ENCODE measurements around the gene ARRDC1.
"Not testable (repeated sequence)": the region's sequence is repeated elsewhere in the genome, so short reads cannot be mapped to it uniquely, and the experiment has no call there.

ARRDC1 gene

GRCh38 chr9:137622211-137622610 lies 16.7 kb downstream of the ARRDC1 start:
- H3K9me3 ChIP-seq (ENCODE audit: control insufficient read depth, insufficient read depth, low read depth, low read length); H3K4me3 ChIP-seq (ENCODE audit: low read depth, low read length); H3K4me1 ChIP-seq (ENCODE audit: control insufficient read depth, insufficient read depth, low read length); H3K27ac ChIP-seq (ENCODE audit: extremely low read depth, low read depth, low read length): not testable (repeated sequence)
- peaks cover 0 to 11% of the 10 kb centered on the region in 2 experiments; a peak in 2 of 3 replicates for H3K36me3 ChIP-seq (ENCODE audit: control insufficient read depth in 2 of 2, insufficient read depth in 1 of 2, low read length in 2 of 2)
- ChIA-PET CTCF (interaction anchor here (0.6 to 1.2 kb wide), 4 partner anchors 20 to 44 kb away, joined by 3 to 7 read pairs (median 3); no protein-coding TSS in a partner anchor), POLR2A (interaction anchor here (1.9 kb wide), 1 partner anchor 17 kb away, joined by 6 read pairs; the partner anchor contains the start of gene ARRDC1)

GRCh38 chr9:137626464-137626863 lies 21.0 kb downstream of the ARRDC1 start:
- Histone ChIP-seq H3K9me3 (ENCODE audit: control insufficient read depth, insufficient read depth, low read depth, low read length) (no peaks in the 10 kb centered on the region), H3K36me3 (ENCODE audit: control insufficient read depth in 2 of 2, insufficient read depth in 1 of 2, low read length in 2 of 2) (peaks cover 0 to 5% of the 10 kb centered on the region in 2 experiments; a peak in 2 of 3 replicates), H3K4me3 (ENCODE audit: low read depth, low read length) (no peak overlapping the region), H3K27ac (ENCODE audit: extremely low read depth, low read depth, low read length) (no peak overlapping the region), H3K4me1 (ENCODE audit: control insufficient read depth, insufficient read depth, low read length) (peaks cover 4% of the 10 kb centered on the region)
- ChIA-PET CTCF (interaction anchor here (0.6 kb wide), 1 partner anchor 59 kb away, joined by 4 read pairs; no protein-coding TSS in a partner anchor), POLR2A (interaction anchor here (1.5 kb wide), 1 partner anchor 35 kb away, joined by 3 read pairs; no protein-coding TSS in a partner anchor)
- TF ChIP-seq ZNF791 (tag by site-specific recombination; IDR thresholded peaks at IDR 0.05), result no peak
- TF ChIP-seq ATF2 (tag by site-specific recombination; IDR thresholded peaks at IDR 0.05; ENCODE audit: low read depth), result 0 out of 2 replicates have a peak, but pooled peaks have one; percentile 26
- no peak for TF ChIP-seq ZNF274 (IDR thresholded peaks at IDR 0.05; ENCODE audit: low read length)
- no peak for TF ChIP-seq ZNF274 (tag by site-specific recombination; IDR thresholded peaks at IDR 0.05; ENCODE audit: borderline replicate concordance)

- H3K36me3 ChIP-seq (ENCODE audit: control insufficient read depth in 2 of 2, insufficient read depth in 1 of 2, low read length in 2 of 2); H3K4me1 ChIP-seq (ENCODE audit: control insufficient read depth, insufficient read depth, low read length); H3K4me3 ChIP-seq (ENCODE audit: low read depth, low read length); CTCF ChIA-PET; H3K27ac ChIP-seq (ENCODE audit: extremely low read depth, low read depth, low read length); H3K9me3 ChIP-seq (ENCODE audit: control insufficient read depth, insufficient read depth, low read depth, low read length): not testable (repeated sequence)
- POLR2A ChIA-PET, result interaction anchor here (1.5 kb wide), 1 partner anchor 36 kb away, joined by 3 read pairs; no protein-coding TSS in a partner anchor
Measured at GRCh38 chr9:137627406-137627805, 21.9 kb downstream of the ARRDC1 start.

- Histone ChIP-seq H3K36me3 (ENCODE audit: control insufficient read depth in 2 of 2, insufficient read depth in 1 of 2, low read length in 2 of 2) (no peaks in the 10 kb centered on the region; a peak in 1 of 3 replicates), H3K4me1 (ENCODE audit: control insufficient read depth, insufficient read depth, low read length) (peaks cover 11% of the 10 kb centered on the region), H3K9me3 (ENCODE audit: control insufficient read depth, insufficient read depth, low read depth, low read length) (no peaks in the 10 kb centered on the region), H3K27ac (ENCODE audit: extremely low read depth, low read depth, low read length) (no peak overlapping the region), H3K4me3 (ENCODE audit: low read depth, low read length) (no peak overlapping the region)
- ChIA-PET CTCF (interaction anchor here (0.5 to 1.8 kb wide), 5 partner anchors 9 to 93 kb away, joined by 3 to 6 read pairs (median 3); partner anchors contain the start of gene EHMT1), POLR2A (no interaction called here)
- TF ChIP-seq ZNF2 (tag by site-specific recombination; IDR thresholded peaks at IDR 0.05), result no peak
Measured at GRCh38 chr9:137630126-137630525, 24.6 kb downstream of the ARRDC1 start.

GRCh38 chr9:137630679-137631078 lies 25.2 kb downstream of the ARRDC1 start:
- CTCF ChIA-PET, result interaction anchor here (0.5 to 1.8 kb wide), 5 partner anchors 10 to 93 kb away, joined by 3 to 6 read pairs (median 3); partner anchors contain the start of gene EHMT1
- Histone ChIP-seq H3K27ac (ENCODE audit: extremely low read depth, low read depth, low read length) (no peak overlapping the region), H3K4me1 (ENCODE audit: control insufficient read depth, insufficient read depth, low read length) (peaks cover 11% of the 10 kb centered on the region), H3K9me3 (ENCODE audit: control insufficient read depth, insufficient read depth, low read depth, low read length) (no peaks in the 10 kb centered on the region), H3K4me3 (ENCODE audit: low read depth, low read length) (no peak overlapping the region), H3K36me3 (ENCODE audit: control insufficient read depth in 2 of 2, insufficient read depth in 1 of 2, low read length in 2 of 2) (no peaks in the 10 kb centered on the region; a peak in 1 of 3 replicates)
- TF ChIP-seq ZNF398 (tag by site-specific recombination; IDR thresholded peaks at IDR 0.05) (no peak), ZNF155 (tag by site-specific recombination; IDR thresholded peaks at IDR 0.05) (no peak), ZNF621 (tag by site-specific recombination; IDR thresholded peaks at IDR 0.05) (no peak), ZNF211 (tag by site-specific recombination; IDR thresholded peaks at IDR 0.05; ENCODE audit: low read depth) (no peak), ZNF639 (tag by site-specific recombination; IDR thresholded peaks at IDR 0.05) (no peak), SP7 (tag by site-specific recombination; IDR thresholded peaks at IDR 0.05) (no peak), ZNF747 (tag by site-specific recombination; IDR thresholded peaks at IDR 0.05) (no peak), ZNF664 (tag by site-specific recombination; IDR thresholded peaks at IDR 0.05) (no peak), ZNF701 (tag by site-specific recombination; IDR thresholded peaks at IDR 0.05) (no peak), ZBTB20 (tag by site-specific recombination; IDR thresholded peaks at IDR 0.05) (no peak), ZNF174 (tag by site-specific recombination; IDR thresholded peaks at IDR 0.05) (no peak)
- POLR2A ChIA-PET, result no interaction called here
